ENCODE results near the gene OR10J4. TPM values are rescaled to one million over a fixed set of nuclear protein-coding genes. Genes with fewer than 3 reads are reported as not detected.

The OR10J4 gene
- polyA plus RNA-seq, 4 donors = not detected

Other genes starting within 250 kb of the OR10J4 start
- 1 to 10 TPM in 1 of 4 donors, under 1 TPM in 3; 0.13 to 2.5 (median 0.38) TPM for gene ACKR1, start 227.3 kb upstream of the OR10J4 start, polyA plus RNA-seq (ENCODE audit: insufficient read length in 4 of 4)
- under 1 TPM; 0.23 to 0.82 (median 0.53) TPM for gene FCER1A, start 129.9 kb upstream of the OR10J4 start, polyA plus RNA-seq (ENCODE audit: insufficient read length in 4 of 4)
- gene OR10J1, start 7.5 kb downstream of the OR10J4 start, polyA plus RNA-seq (ENCODE audit: insufficient read length in 4 of 4) = under 1 TPM in 2 of 4 donors, not detected in 2; 0.04 to 0.08 TPM
- not detected for gene OR10J5, start 103.8 kb downstream of the OR10J4 start, polyA plus RNA-seq (ENCODE audit: insufficient read length in 4 of 4)
- not detected for gene APCS, start 155.6 kb downstream of the OR10J4 start, polyA plus RNA-seq (ENCODE audit: insufficient read length in 4 of 4)

Measured in left renal pelvis (tissue), 4 donors.